H9 (cell line): Measurements from ENCODE around the gene FGD6. TPM values are rescaled to one million over a fixed set of nuclear protein-coding genes. Genes with fewer than 3 reads are reported as not detected.
A peak's percentile ranks its signal among the peaks of the same experiment; 100 is the strongest.

Source experiments
- DNase-seq: peaks from one replicate; pipeline ENCODE4 v3.0.0-alpha.2; 2017
- H2AFZ ChIP-seq: one replicate; pipeline ENCODE4 v1.6.1; 2013; ENCODE audit warnings: mild to moderate bottlenecking, low read length, control low read depth, moderate library complexity
- H2AK5ac ChIP-seq: 2 replicates; pipeline ENCODE4 v1.6.1; 2013; ENCODE audit warnings: low read length, control low read depth, mixed read lengths; ENCODE audit not compliant: insufficient read length
- H2BK120ac ChIP-seq: one replicate; pipeline ENCODE4 v1.6.1; 2013; ENCODE audit warnings: low read depth, mild to moderate bottlenecking, low read length, control low read depth, inconsistent platforms; ENCODE audit not compliant: poor library complexity, severe bottlenecking
- H2BK12ac ChIP-seq: 2 replicates; pipeline ENCODE4 v1.6.1; 2013; ENCODE audit warnings: low read length, control low read depth, mixed read lengths, low read depth; ENCODE audit not compliant: insufficient read length
- H2BK15ac ChIP-seq: 2 replicates; pipeline ENCODE4 v1.6.1; 2013; ENCODE audit warnings: low read depth, low read length, control low read depth
- H2BK20ac ChIP-seq: one replicate; pipeline ENCODE4 v1.6.1; 2013; ENCODE audit warnings: low read depth, mild to moderate bottlenecking, low read length, control low read depth, inconsistent platforms; ENCODE audit not compliant: poor library complexity, severe bottlenecking
- H2BK5ac ChIP-seq: 2 replicates; pipeline ENCODE4 v1.6.1; 2013; ENCODE audit warnings: low read length, control low read depth, mixed read lengths; ENCODE audit not compliant: insufficient read length
- H3K14ac ChIP-seq: 2 replicates; pipeline ENCODE4 v1.6.1; 2013; ENCODE audit warnings: low read length, control low read depth; ENCODE audit not compliant: insufficient read depth
- H3K18ac ChIP-seq: 2 replicates; pipeline ENCODE4 v1.6.1; 2013; ENCODE audit warnings: low read depth, mild to moderate bottlenecking, mixed read lengths, low read length, control low read depth; ENCODE audit not compliant: insufficient read length
- H3K23ac ChIP-seq: 2 replicates; pipeline ENCODE4 v1.6.1; 2013; ENCODE audit warnings: low read length, control low read depth, mixed read lengths, low read depth; ENCODE audit not compliant: insufficient read length
- H3K23me2 ChIP-seq: 2 replicates; pipeline ENCODE4 v1.6.1; 2013; ENCODE audit warnings: low read depth, mild to moderate bottlenecking, mixed read lengths, low read length, control low read depth; ENCODE audit not compliant: insufficient read length, poor library complexity, severe bottlenecking
- H3K27ac ChIP-seq: 2 replicates; pipeline ENCODE4 v1.5.1; 2013; ENCODE audit warnings: low read length, control low read depth, mixed read lengths, low read depth; ENCODE audit not compliant: insufficient read length
- H3K27me3 ChIP-seq: 2 replicates; pipeline ENCODE4 v1.6.1; 2013; ENCODE audit warnings: low read length, control low read depth, inconsistent platforms; ENCODE audit not compliant: insufficient read depth
- H3K4ac ChIP-seq: 2 replicates; pipeline ENCODE4 v1.6.1; 2013; ENCODE audit warnings: low read depth, mild to moderate bottlenecking, control low read depth, inconsistent platforms, low read length, moderate library complexity
- H3K4me1 ChIP-seq: 2 replicates; pipeline ENCODE4 v1.6.1; 2013; ENCODE audit warnings: low read length, control low read depth, inconsistent platforms; ENCODE audit not compliant: insufficient read depth
- H3K4me2 ChIP-seq: 2 replicates; pipeline ENCODE4 v1.6.1; 2013; ENCODE audit warnings: low read length, control low read depth, mixed read lengths; ENCODE audit not compliant: insufficient read length, insufficient read depth
- H3K56ac ChIP-seq: 2 replicates; pipeline ENCODE4 v1.6.1; 2013; ENCODE audit warnings: low read depth, mild to moderate bottlenecking, mixed read lengths, low read length, control low read depth; ENCODE audit not compliant: insufficient read length
- H3K79me1 ChIP-seq: 2 replicates; pipeline ENCODE4 v1.6.1; 2013; ENCODE audit warnings: low read depth, mild to moderate bottlenecking, moderate library complexity, low read length, control low read depth, inconsistent platforms; ENCODE audit not compliant: insufficient read depth, poor library complexity, severe bottlenecking
- H3K79me2 ChIP-seq: 2 replicates; pipeline ENCODE4 v1.6.1; 2013; ENCODE audit warnings: low read length, control low read depth, inconsistent platforms; ENCODE audit not compliant: insufficient read depth
- H3K9ac ChIP-seq: 2 replicates; pipeline ENCODE4 v1.6.1; 2013; ENCODE audit warnings: low read length, control low read depth, mixed read lengths; ENCODE audit not compliant: insufficient read length; ENCODE audit errors: extremely low read depth
- H3K9me3 ChIP-seq: one replicate; pipeline ENCODE4 v1.6.1; 2013; ENCODE audit warnings: low read depth, low read length, inconsistent platforms; ENCODE audit not compliant: control insufficient read depth
- H3T11ph ChIP-seq: one replicate; pipeline ENCODE4 v1.6.1; 2013; ENCODE audit warnings: mild to moderate bottlenecking, low read length, control low read depth, inconsistent platforms
- H4K20me1 ChIP-seq: one replicate; pipeline ENCODE4 v1.6.1; 2013; ENCODE audit not compliant: control insufficient read depth, insufficient read length, insufficient read depth
- H4K5ac ChIP-seq: 2 replicates; pipeline ENCODE4 v1.6.1; 2013; ENCODE audit warnings: low read depth, mild to moderate bottlenecking, mixed read lengths, low read length, control low read depth; ENCODE audit not compliant: insufficient read length
- H4K8ac ChIP-seq: replicated peaks from 2 replicates; pipeline ENCODE4 v1.6.1; 2013; ENCODE audit warnings: low read length, control low read depth, mixed read lengths, low read depth; ENCODE audit not compliant: insufficient read length
- H4K91ac ChIP-seq: 2 replicates; pipeline ENCODE4 v1.6.1; 2013; ENCODE audit warnings: low read depth, mild to moderate bottlenecking, moderate library complexity, mixed read lengths, low read length, control low read depth; ENCODE audit not compliant: insufficient read length
- H3K27ac Mint-ChIP-seq, 3 experiments: 2 replicates in 2 of 3; 3 replicates in 1 of 3; pipeline ENCODE4 v1.8.0; 2020 to 2021; ENCODE audit warnings: mixed read lengths in 3 of 3, mild to moderate bottlenecking in 1 of 3, moderate library complexity in 1 of 3
- H3K27me3 Mint-ChIP-seq: 2 replicates; pipeline ENCODE4 v1.8.0; 2021; ENCODE audit warnings: low read depth, mild to moderate bottlenecking, moderate library complexity, mixed read lengths
- H3K36me3 Mint-ChIP-seq, 3 experiments: 2 replicates in 2 of 3; 3 replicates in 1 of 3; pipeline ENCODE4 v1.8.0; 2020 to 2021; ENCODE audit warnings: low read depth in 3 of 3, mixed read lengths in 3 of 3; ENCODE audit not compliant: insufficient read depth in 1 of 3
- H3K4me1 Mint-ChIP-seq, 2 experiments: 2 replicates each; pipeline ENCODE4 v1.8.0; 2020; ENCODE audit warnings: mixed read lengths in 2 of 2
- H3K4me3 Mint-ChIP-seq, 2 experiments: 2 replicates in 1 of 2; 3 replicates in 1 of 2; pipeline ENCODE4 v1.8.0; 2020 to 2021; ENCODE audit warnings: mild to moderate bottlenecking in 2 of 2, mixed read lengths in 2 of 2, moderate library complexity in 1 of 2
- H3K9me3 Mint-ChIP-seq, 2 experiments: 2 replicates in 1 of 2; 3 replicates in 1 of 2; pipeline ENCODE4 v1.8.0; 2020; ENCODE audit warnings: mild to moderate bottlenecking in 2 of 2, mixed read lengths in 2 of 2, moderate library complexity in 1 of 2
- CTCF ChIP-seq: fragments of 200-600 bp; sonication (generic); conservative IDR thresholded peaks from 3 replicates; pipeline ENCODE4 v1.8.0; 2021; ENCODE audit warnings: antibody characterized with exemption, mild to moderate bottlenecking
- WGBS: extraction: QIAGEN DNeasy Blood & Tissue Kit; methylation state at CpG from one replicate; pipeline ENCODE4 v1.1.7; 2013; ENCODE audit warnings: missing lambda C conversion rate, low lambda C conversion rate, mixed read lengths; ENCODE audit not compliant: insufficient read length; ENCODE audit errors: extremely low coverage; 5-methylcytosine and 5-hydroxymethylcytosine counted together
- total RNA-seq: library from RNA; stranded (reverse); gene quantifications from 2 replicates; pipeline ENCODE4 v1.2.1, GENCODE V29; 2021

The FGD6 gene
- total RNA-seq, 1 experiment from 2014 or later: 39.5 TPM

GRCh38 chr12:95244350-95244749 is 27.1 kb upstream of the FGD6 start:
- no peak overlapping the region for H3K23ac ChIP-seq
- H3T11ph ChIP-seq: no peak overlapping the region

More at GRCh38 chr12:95244350-95244749, 27.1 kb upstream of the FGD6 start:
- H3K27ac ChIP-seq: no peak overlapping the region
- no peak overlapping the region for H2AK5ac ChIP-seq
- WGBS: no CpG with 5 or more reads among the region's 3 CpGs
- Mint-ChIP-seq H3K9me3 (no peaks in the 10 kb centered on the region), H3K27ac (peak overlapping the region in 1 of 3 experiments; percentile 52; a peak in 2 of 7 replicates), H3K4me1 (peaks cover 10 to 12% of the 10 kb centered on the region in 2 experiments), H3K27me3 (no peaks in the 10 kb centered on the region), H3K36me3 (peaks cover 7 to 30% (median 24%) of the 10 kb centered on the region in 3 experiments; a peak in 6 of 7 replicates), H3K4me3 (no peak overlapping the region)
- no peaks in the 10 kb centered on the region for H4K20me1 ChIP-seq
- no peak overlapping the region for H3K9ac ChIP-seq
- H2AFZ ChIP-seq: no peak overlapping the region
- no peak overlapping the region for H2BK5ac ChIP-seq
- H2BK15ac ChIP-seq: no peak overlapping the region
- H3K27me3 ChIP-seq: no peaks in the 10 kb centered on the region
- H3K23me2 ChIP-seq: no peaks in the 10 kb centered on the region
- no peaks in the 10 kb centered on the region; the same call in 1 of the 2 replicates for H3K79me2 ChIP-seq
- no peak overlapping the region for H4K8ac ChIP-seq
- H3K79me1 ChIP-seq: peaks cover 3% of the 10 kb centered on the region
- no peak overlapping the region for H4K91ac ChIP-seq
- H3K4ac ChIP-seq: no peak overlapping the region
- no peak overlapping the region for H3K14ac ChIP-seq
- H3K9me3 ChIP-seq: no peaks in the 10 kb centered on the region
- H3K56ac ChIP-seq: no peak overlapping the region
- no peak overlapping the region for H4K5ac ChIP-seq
- DNase-seq: no peak
- no peak overlapping the region for H2BK120ac ChIP-seq
- no peaks in the 10 kb centered on the region for H3K4me1 ChIP-seq
- no peak overlapping the region for H3K4me2 ChIP-seq
- no peak overlapping the region for H3K18ac ChIP-seq
- no peak for TF ChIP-seq CTCF
- H2BK20ac ChIP-seq: no peak overlapping the region
- no peak overlapping the region for H2BK12ac ChIP-seq
